ENCODE data around the gene SERPINA3.

DNA sequence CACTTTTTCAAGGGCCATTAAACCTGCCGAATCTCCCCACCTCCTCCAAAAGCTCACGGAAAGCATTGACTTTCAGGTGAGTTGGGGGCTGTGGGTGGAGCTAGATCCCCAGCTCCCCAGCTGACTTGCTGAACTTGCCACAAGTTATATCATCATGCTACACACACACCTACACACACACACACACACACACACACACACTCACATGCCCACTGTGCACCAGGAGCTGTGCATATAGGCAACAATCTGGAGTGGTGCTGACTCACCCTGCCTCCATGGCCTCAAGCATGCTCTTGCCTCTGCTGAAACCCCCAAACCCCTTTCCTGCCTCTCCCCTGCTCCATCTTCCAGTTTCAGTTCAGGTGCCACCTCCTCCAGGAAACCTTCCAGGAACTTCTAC lies 26.1 kb downstream of the SERPINA3 start:
- no peak for TF ChIP-seq EZH2 (IDR thresholded peaks at IDR 0.05; ENCODE audit: low read length)
- TF ChIP-seq, protein P1, sequence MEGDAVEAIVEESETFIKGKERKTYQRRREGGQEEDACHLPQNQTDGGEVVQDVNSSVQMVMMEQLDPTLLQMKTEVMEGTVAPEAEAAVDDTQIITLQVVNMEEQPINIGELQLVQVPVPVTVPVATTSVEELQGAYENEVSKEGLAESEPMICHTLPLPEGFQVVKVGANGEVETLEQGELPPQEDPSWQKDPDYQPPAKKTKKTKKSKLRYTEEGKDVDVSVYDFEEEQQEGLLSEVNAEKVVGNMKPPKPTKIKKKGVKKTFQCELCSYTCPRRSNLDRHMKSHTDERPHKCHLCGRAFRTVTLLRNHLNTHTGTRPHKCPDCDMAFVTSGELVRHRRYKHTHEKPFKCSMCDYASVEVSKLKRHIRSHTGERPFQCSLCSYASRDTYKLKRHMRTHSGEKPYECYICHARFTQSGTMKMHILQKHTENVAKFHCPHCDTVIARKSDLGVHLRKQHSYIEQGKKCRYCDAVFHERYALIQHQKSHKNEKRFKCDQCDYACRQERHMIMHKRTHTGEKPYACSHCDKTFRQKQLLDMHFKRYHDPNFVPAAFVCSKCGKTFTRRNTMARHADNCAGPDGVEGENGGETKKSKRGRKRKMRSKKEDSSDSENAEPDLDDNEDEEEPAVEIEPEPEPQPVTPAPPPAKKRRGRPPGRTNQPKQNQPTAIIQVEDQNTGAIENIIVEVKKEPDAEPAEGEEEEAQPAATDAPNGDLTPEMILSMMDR (optimal IDR thresholded peaks at IDR 0.05 in 1 of 3, IDR thresholded peaks at IDR 0.05 in 1 of 3, conservative IDR thresholded peaks at IDR 0.05 in 1 of 3; ENCODE audit: extremely low read depth in 1 of 3, insufficient read depth in 2 of 3, low read length in 3 of 3) = no peak
